A549 (cell line): Measurements from ENCODE around the gene HOXB7. TPM values are rescaled to one million over a fixed set of nuclear protein-coding genes. Genes with fewer than 3 reads are reported as not detected.

Source experiments
- ATAC-seq, 2 experiments: fragments of 200-7000 bp in 1 of 2; fragments of >200 bp in 1 of 2; cut with Nextera tagmentation in 1 of 2; cut with Tn5 transposase in 1 of 2; 3 replicates each; pipeline versions ENCODE4 v1.8.0 to v1.9.1; 2018 to 2020; ENCODE audit warnings: mild to moderate bottlenecking in 1 of 2, moderate library complexity in 1 of 2
- CTCF ChIA-PET: fragments of 300-600 bp; sonication (Branson Sonifier 250); formaldehyde crosslinking; extraction: SDS; loops from one replicate; lab custom pipeline; 2021; ENCODE audit warnings: antibody characterized with exemption, inconsistent platforms; lab: Yijun Ruan, JAX
- POLR2A ChIA-PET: fragments of 350-600 bp; formaldehyde crosslinking; extraction: SDS; loops from one replicate; lab custom pipeline; 2021; ENCODE audit warnings: antibody characterized with exemption, inconsistent platforms; lab: Yijun Ruan, JAX
- DNase-seq, 2 experiments: peaks; one replicate each; pipeline versions ENCODE4 v3.0.0 to v3.0.0-alpha.2; 2011 to 2016; ENCODE audit warnings: low read depth in 1 of 2, low spot score in 1 of 2
- FAIRE-seq: peaks from 2 replicates; lab custom pipeline; 2011; peaks lifted over from hg19 to GRCh38; lab: Jason Lieb, UNC
- H3K27ac ChIP-seq, 2 experiments: fragments of >200 bp; sonication (Bioruptor Twin); formaldehyde crosslinking; 3 replicates each; pipeline ENCODE4 v1.5.1; 2016 to 2017
- H3K4me1 ChIP-seq: fragments of >200 bp; sonication (Bioruptor Twin); formaldehyde crosslinking; 3 replicates; pipeline ENCODE4 v1.6.1; 2016
- H3K4me2 ChIP-seq: fragments of >200 bp; sonication (Bioruptor Twin); formaldehyde crosslinking; 3 replicates; pipeline ENCODE4 v1.6.1; 2016
- H3K4me3 ChIP-seq: fragments of >200 bp; sonication (Bioruptor Twin); formaldehyde crosslinking; 3 replicates; pipeline ENCODE4 v1.5.1; 2016
- H3K9me3 ChIP-seq: fragments of >200 bp; sonication (Bioruptor Twin); formaldehyde crosslinking; 3 replicates; pipeline ENCODE4 v1.6.1; 2016
- BHLHE40 ChIP-seq: IDR thresholded peaks from 2 replicates; pipeline ENCODE4 v1.6.1; 2012; ENCODE audit warnings: low read depth, low read length, inconsistent platforms
- CEBPB ChIP-seq, 2 experiments: fragments of >200 bp in 1 of 2; sonication (Bioruptor Twin) in 1 of 2; formaldehyde crosslinking in 1 of 2; IDR thresholded peaks; 2 replicates each; pipeline ENCODE4 v1.6.1; 2012 to 2016
- CHD2 ChIP-seq: fragments of 150-350 bp; IDR thresholded peaks from 2 replicates; pipeline ENCODE4 v1.6.1; 2014; ENCODE audit warnings: low read length; ENCODE audit not compliant: partially characterized antibody
- ESRRA ChIP-seq: fragments of 150-350 bp; IDR thresholded peaks from 2 replicates; pipeline ENCODE4 v1.6.1; 2014; ENCODE audit warnings: mild to moderate bottlenecking, low read length, borderline replicate concordance
- FOSB ChIP-seq: fragments of 250-450 bp; sonication (Bioruptor Pico); IDR thresholded peaks from 2 replicates; pipeline ENCODE4 v1.5.0; 2020; ENCODE audit warnings: mild to moderate bottlenecking, moderate library complexity
- FOSL2 ChIP-seq, 2 experiments: fragments of 450-650 bp in 1 of 2; fragments of >200 bp in 1 of 2; sonication (Bioruptor Twin) in 1 of 2; formaldehyde crosslinking; IDR thresholded peaks; 2 replicates each; pipeline versions ENCODE4 v1.5.0 to v1.6.1; 2016 to 2020; ENCODE audit warnings: mild to moderate bottlenecking in 1 of 2, moderate library complexity in 1 of 2
- FOXS1 ChIP-seq: fragments of 250-450 bp; sonication (Bioruptor Pico); IDR thresholded peaks from 2 replicates; pipeline ENCODE4 v1.5.0; 2020; ENCODE audit warnings: mild to moderate bottlenecking, moderate library complexity
- GATA3 ChIP-seq: IDR thresholded peaks from 2 replicates; pipeline ENCODE4 v1.6.1; 2012; ENCODE audit warnings: borderline replicate concordance
- HOXB5 ChIP-seq: fragments of 250-450 bp; sonication (Bioruptor Pico); IDR thresholded peaks from 2 replicates; pipeline ENCODE4 v1.5.0; 2020; ENCODE audit warnings: mild to moderate bottlenecking, moderate library complexity
- KDM1A ChIP-seq: fragments of 200-600 bp; sonication (generic); IDR thresholded peaks from 2 replicates; pipeline ENCODE4 v1.6.1; 2016; ENCODE audit warnings: low read depth, mild to moderate bottlenecking
- KDM5A ChIP-seq: fragments of 200-600 bp; sonication (generic); IDR thresholded peaks from 2 replicates; pipeline ENCODE4 v1.6.1; 2016; ENCODE audit warnings: antibody characterized with exemption, mild to moderate bottlenecking
- MAFK ChIP-seq: fragments of 450-650 bp; IDR thresholded peaks from 2 replicates; pipeline ENCODE4 v1.6.1; 2014; ENCODE audit not compliant: partially characterized antibody
- NPAS2 ChIP-seq: fragments of 250-450 bp; sonication (Bioruptor Pico); IDR thresholded peaks from 2 replicates; pipeline ENCODE4 v1.8.0; 2022; ENCODE audit warnings: mild to moderate bottlenecking, moderate library complexity, borderline replicate concordance
- NR3C1 ChIP-seq: fragments of >200 bp; sonication (Bioruptor Twin); formaldehyde crosslinking; IDR thresholded peaks from 3 replicates; pipeline ENCODE4 v1.6.1; 2017
- POLR2A ChIP-seq: IDR thresholded peaks from 2 replicates; pipeline ENCODE4 v1.6.1; 2012; ENCODE audit warnings: mild to moderate bottlenecking, low read length
- RCOR1 ChIP-seq: fragments of 150-350 bp; IDR thresholded peaks from 2 replicates; pipeline ENCODE4 v1.6.1; 2014; ENCODE audit warnings: antibody characterized with exemption, low read length, low read depth
- RFX5 ChIP-seq: fragments of 450-650 bp; IDR thresholded peaks from 2 replicates; pipeline ENCODE4 v1.7.1; 2014; ENCODE audit warnings: antibody characterized with exemption, mild to moderate bottlenecking, moderate library complexity
- SREBF2 ChIP-seq: fragments of 450-650 bp; IDR thresholded peaks from 2 replicates; pipeline ENCODE4 v1.6.1; 2014; ENCODE audit warnings: mild to moderate bottlenecking, moderate library complexity
- TFCP2L1 ChIP-seq: fragments of 250-450 bp; sonication (Bioruptor Pico); IDR thresholded peaks from 2 replicates; pipeline ENCODE4 v1.5.0; 2021; ENCODE audit warnings: mild to moderate bottlenecking
- ZC3H11A ChIP-seq: fragments of 450-650 bp; IDR thresholded peaks from 2 replicates; pipeline ENCODE4 v1.6.1; 2014; ENCODE audit warnings: antibody characterized with exemption, mild to moderate bottlenecking
- WGBS: methylation state at CpG from one replicate; pipeline ENCODE4 v1.1.6; 2017; ENCODE audit errors: missing lambda C conversion rate; 5-methylcytosine and 5-hydroxymethylcytosine counted together
- polyA plus RNA-seq, 4 experiments: library from polyadenylated mRNA; depleted of rRNA in 3 of 4; stranded (reverse); fragments of >200 nt; fragmentation: RNase III in 1 of 4; extraction: RNeasy Plus Mini Kit Qiagen cat#74134 plus additional on column Dnase treatment in 1 of 4; gene quantifications; 2 replicates in 3 of 4; 3 replicates in 1 of 4; pipeline ENCODE4 v1.2.3, GENCODE V29; 2011 to 2017
- TF ChIP-seq, protein P1 (sequence below): fragments of 200-600 bp; sonication (generic); IDR thresholded peaks from 2 replicates; pipeline ENCODE4 v1.6.1; 2016; ENCODE audit warnings: antibody characterized with exemption, mild to moderate bottlenecking, moderate library complexity
- TF ChIP-seq, protein P2 (sequence below): fragments of 250-450 bp; sonication (Bioruptor Pico); IDR thresholded peaks from 2 replicates; pipeline ENCODE4 v1.5.0; 2020; ENCODE audit warnings: low read depth, mild to moderate bottlenecking, moderate library complexity
- TF ChIP-seq, protein P3 (sequence below): IDR thresholded peaks from 2 replicates; pipeline ENCODE4 v1.6.1; 2012
- TF ChIP-seq, protein P4 (sequence below): fragments of 450-650 bp; IDR thresholded peaks from 2 replicates; pipeline ENCODE4 v1.6.1; 2014; ENCODE audit warnings: antibody characterized with exemption

The HOXB7 gene
- polyA plus RNA-seq, 2 of the 4 experiments (the other 2 are of a cell fraction), result 22.3 to 32.3 TPM

DNA sequence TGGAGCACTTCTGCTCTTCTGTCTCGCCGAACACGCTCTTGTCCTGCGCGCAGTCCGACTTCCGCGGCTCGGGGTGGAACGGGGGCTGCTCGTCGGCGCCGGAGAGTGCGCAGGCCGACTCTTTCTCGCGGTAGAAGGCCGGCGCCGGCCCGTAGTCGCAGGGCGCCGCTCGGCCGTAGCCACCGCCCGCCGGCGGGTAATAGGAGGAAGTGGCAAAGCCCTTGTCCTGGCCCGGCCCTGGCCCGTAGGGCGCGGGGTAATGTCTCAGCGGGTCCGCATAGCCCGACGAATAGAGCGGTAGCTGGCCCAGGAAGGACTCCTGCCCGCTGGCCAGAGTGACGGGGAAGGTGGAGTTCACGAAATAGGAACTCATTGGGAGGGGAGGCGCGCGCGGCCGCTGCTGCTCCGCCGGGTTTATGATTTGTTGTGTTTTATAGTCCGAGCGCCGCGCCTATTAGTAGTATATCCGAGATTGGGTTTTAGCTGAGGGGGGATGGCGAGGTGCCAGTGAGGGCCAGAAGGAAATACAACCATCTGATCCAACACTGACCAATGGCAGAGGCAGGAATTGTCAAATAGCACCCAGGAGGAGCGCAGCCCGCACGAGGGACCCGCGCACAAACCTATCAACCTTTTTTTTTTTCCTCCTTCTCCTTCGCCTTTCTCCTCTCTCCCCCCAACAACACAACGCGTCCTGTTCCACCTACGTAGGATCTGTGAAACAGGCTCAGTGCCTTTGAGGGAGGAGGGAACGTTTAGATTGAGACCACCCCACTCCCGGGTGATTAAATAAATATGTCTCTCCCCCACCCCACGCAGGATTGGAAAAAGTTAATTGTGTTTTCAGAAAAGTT is 12.8 kb downstream of the HOXB7 start:
- ChIA-PET POLR2A (no interaction called here), CTCF (interaction anchor here (0.5 to 3.0 kb wide), 4 partner anchors 262 to 382 kb away, joined by 3 to 10 read pairs (median 4); no protein-coding TSS in a partner anchor)
- Histone ChIP-seq H3K4me2 (no peak overlapping the region), H3K4me1 (peaks cover 30% of the 10 kb centered on the region), H3K27ac (no peak overlapping the region), H3K9me3 (no peaks in the 10 kb centered on the region), H3K4me3 (no peak overlapping the region)
- ATAC-seq (no peak), DNase-seq (no peak), FAIRE-seq (no peak)
- TF ChIP-seq NPAS2 (CRISPR knock-in tag), result no peak
- no peak for TF ChIP-seq HOXB5 (CRISPR knock-in tag)
- TF ChIP-seq, protein P1, sequence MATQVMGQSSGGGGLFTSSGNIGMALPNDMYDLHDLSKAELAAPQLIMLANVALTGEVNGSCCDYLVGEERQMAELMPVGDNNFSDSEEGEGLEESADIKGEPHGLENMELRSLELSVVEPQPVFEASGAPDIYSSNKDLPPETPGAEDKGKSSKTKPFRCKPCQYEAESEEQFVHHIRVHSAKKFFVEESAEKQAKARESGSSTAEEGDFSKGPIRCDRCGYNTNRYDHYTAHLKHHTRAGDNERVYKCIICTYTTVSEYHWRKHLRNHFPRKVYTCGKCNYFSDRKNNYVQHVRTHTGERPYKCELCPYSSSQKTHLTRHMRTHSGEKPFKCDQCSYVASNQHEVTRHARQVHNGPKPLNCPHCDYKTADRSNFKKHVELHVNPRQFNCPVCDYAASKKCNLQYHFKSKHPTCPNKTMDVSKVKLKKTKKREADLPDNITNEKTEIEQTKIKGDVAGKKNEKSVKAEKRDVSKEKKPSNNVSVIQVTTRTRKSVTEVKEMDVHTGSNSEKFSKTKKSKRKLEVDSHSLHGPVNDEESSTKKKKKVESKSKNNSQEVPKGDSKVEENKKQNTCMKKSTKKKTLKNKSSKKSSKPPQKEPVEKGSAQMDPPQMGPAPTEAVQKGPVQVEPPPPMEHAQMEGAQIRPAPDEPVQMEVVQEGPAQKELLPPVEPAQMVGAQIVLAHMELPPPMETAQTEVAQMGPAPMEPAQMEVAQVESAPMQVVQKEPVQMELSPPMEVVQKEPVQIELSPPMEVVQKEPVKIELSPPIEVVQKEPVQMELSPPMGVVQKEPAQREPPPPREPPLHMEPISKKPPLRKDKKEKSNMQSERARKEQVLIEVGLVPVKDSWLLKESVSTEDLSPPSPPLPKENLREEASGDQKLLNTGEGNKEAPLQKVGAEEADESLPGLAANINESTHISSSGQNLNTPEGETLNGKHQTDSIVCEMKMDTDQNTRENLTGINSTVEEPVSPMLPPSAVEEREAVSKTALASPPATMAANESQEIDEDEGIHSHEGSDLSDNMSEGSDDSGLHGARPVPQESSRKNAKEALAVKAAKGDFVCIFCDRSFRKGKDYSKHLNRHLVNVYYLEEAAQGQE, result no peak
- WGBS, result 93% methylated on average over 68 of the region's 68 CpGs

DNA sequence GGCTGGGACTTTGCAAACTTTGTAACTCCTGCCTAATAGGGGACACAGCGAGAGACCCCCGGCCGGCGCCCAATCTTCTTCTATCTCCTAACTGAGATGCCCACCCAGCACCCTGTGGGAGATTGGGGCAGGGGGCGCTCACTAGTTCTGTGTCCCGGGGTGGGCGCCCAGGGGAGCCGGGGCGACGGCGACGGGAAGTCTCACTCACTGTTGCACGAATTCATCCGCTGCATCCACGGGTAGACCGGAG is 13.4 kb downstream of the HOXB7 start:
- no peak overlapping the region for H3K4me3 ChIP-seq
- 98% methylated on average over 16 of the region's 16 CpGs for WGBS
- H3K9me3 ChIP-seq, result no peaks in the 10 kb centered on the region
- ChIA-PET CTCF (interaction anchor here (1.0 kb wide), 1 partner anchor 382 kb away, joined by 3 read pairs; no protein-coding TSS in a partner anchor), POLR2A (no interaction called here)
- H3K4me2 ChIP-seq, result no peak overlapping the region
- no peak for DNase-seq
- H3K27ac ChIP-seq, result no peak overlapping the region
- no peak for FAIRE-seq
- ATAC-seq, result no peak
- TF ChIP-seq FOSL2 (IDR thresholded peaks at IDR 0.05), result no peak
- no peak for TF ChIP-seq FOSL2 (CRISPR knock-in tag; IDR thresholded peaks at IDR 0.05)
- TF ChIP-seq RFX5, result no peak
- TF ChIP-seq RCOR1, result no peak
- no peak for TF ChIP-seq SREBF2
- TF ChIP-seq NR3C1, result no peak
- no peak for TF ChIP-seq ZC3H11A
- no peak for TF ChIP-seq GATA3
- TF ChIP-seq, protein P2, sequence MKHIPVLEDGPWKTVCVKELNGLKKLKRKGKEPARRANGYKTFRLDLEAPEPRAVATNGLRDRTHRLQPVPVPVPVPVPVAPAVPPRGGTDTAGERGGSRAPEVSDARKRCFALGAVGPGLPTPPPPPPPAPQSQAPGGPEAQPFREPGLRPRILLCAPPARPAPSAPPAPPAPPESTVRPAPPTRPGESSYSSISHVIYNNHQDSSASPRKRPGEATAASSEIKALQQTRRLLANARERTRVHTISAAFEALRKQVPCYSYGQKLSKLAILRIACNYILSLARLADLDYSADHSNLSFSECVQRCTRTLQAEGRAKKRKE (CRISPR knock-in tag), result no peak
- no peak for TF ChIP-seq NPAS2 (CRISPR knock-in tag)
- TF ChIP-seq MAFK, result no peak
- peaks cover 30% of the 10 kb centered on the region for H3K4me1 ChIP-seq

DNA sequence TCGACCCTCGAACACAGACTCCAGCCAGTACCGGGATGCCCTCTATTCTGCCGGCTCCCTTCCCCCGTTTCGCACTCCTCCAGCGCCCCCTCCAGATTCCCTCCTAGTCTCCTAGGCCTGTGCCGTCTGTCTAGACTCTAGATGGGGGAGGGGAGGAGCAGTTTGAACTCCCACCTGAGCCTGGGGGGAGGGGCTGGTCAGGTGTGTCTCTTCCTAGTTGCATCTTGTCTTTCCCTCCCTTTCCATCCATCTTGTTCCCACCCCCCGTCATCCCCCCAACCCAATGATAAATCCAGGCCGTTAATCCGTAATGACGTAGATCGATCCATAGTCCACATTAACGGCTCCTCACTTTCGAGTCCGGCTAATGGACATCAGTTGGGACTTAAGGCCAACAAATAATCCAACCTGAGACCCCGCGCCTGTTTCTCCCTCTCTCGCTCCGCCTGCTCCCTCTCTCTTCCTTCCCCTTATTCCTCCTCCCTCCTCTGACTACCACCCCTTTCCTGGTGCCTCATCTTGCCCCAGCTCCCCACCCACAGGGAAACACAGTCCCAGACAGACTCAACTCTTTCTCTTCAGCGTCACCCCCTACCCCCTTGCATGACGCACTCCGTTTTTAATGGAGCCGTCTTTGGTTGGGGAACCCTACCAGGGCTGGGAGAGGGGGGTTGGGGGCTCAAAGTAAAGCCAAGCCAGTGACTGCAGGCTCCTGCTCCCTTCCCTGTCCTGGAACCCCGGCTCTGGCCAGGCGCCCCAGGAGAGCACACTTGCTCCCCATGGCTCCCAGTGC is 13.9 kb downstream of the HOXB7 start:
- ChIA-PET POLR2A (interaction anchor here (1.4 kb wide), 1 partner anchor 7 kb away, joined by 3 read pairs; no protein-coding TSS in a partner anchor), CTCF (interaction anchor here (0.7 to 2.9 kb wide), 4 partner anchors 255 to 304 kb away, joined by 3 to 19 read pairs (median 9); no protein-coding TSS in a partner anchor)
- Histone ChIP-seq H3K9me3 (no peaks in the 10 kb centered on the region), H3K4me2 (no peak overlapping the region), H3K4me3 (no peak overlapping the region), H3K27ac (no peak overlapping the region), H3K4me1 (peaks cover 30% of the 10 kb centered on the region)
- DNase-seq (no peak), ATAC-seq (no peak), FAIRE-seq (no peak)
- 95% methylated on average over 26 of the region's 26 CpGs for WGBS
- TF ChIP-seq FOSB, result no peak
- no peak for TF ChIP-seq CEBPB (IDR thresholded peaks at IDR 0.05)
- TF ChIP-seq TFCP2L1 (CRISPR knock-in tag), result no peak
- no peak for TF ChIP-seq RCOR1
- TF ChIP-seq, protein P3, sequence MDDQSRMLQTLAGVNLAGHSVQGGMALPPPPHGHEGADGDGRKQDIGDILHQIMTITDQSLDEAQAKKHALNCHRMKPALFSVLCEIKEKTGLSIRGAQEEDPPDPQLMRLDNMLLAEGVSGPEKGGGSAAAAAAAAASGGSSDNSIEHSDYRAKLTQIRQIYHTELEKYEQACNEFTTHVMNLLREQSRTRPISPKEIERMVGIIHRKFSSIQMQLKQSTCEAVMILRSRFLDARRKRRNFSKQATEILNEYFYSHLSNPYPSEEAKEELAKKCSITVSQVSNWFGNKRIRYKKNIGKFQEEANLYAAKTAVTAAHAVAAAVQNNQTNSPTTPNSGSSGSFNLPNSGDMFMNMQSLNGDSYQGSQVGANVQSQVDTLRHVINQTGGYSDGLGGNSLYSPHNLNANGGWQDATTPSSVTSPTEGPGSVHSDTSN, result no peak
- TF ChIP-seq MAFK, result no peak
- TF ChIP-seq, protein P4, sequence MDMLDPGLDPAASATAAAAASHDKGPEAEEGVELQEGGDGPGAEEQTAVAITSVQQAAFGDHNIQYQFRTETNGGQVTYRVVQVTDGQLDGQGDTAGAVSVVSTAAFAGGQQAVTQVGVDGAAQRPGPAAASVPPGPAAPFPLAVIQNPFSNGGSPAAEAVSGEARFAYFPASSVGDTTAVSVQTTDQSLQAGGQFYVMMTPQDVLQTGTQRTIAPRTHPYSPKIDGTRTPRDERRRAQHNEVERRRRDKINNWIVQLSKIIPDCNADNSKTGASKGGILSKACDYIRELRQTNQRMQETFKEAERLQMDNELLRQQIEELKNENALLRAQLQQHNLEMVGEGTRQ, result no peak
- TF ChIP-seq, protein P2 (CRISPR knock-in tag), result no peak
- no peak for TF ChIP-seq ESRRA
- no peak for TF ChIP-seq HOXB5 (CRISPR knock-in tag)
- no peak for TF ChIP-seq FOXS1 (CRISPR knock-in tag)
- no peak for TF ChIP-seq KDM1A
- TF ChIP-seq KDM5A, result no peak
- no peak for TF ChIP-seq POLR2A
- TF ChIP-seq BHLHE40, result no peak
- TF ChIP-seq SREBF2, result no peak
- no peak for TF ChIP-seq CHD2
